Measurements from ENCODE around the gene CAMK2A.

Gene CAMK2A

GRCh38 chr5:150274811-150275210 is 14.8 kb downstream of the CAMK2A start:
- no peak for DNase-seq

DNA sequence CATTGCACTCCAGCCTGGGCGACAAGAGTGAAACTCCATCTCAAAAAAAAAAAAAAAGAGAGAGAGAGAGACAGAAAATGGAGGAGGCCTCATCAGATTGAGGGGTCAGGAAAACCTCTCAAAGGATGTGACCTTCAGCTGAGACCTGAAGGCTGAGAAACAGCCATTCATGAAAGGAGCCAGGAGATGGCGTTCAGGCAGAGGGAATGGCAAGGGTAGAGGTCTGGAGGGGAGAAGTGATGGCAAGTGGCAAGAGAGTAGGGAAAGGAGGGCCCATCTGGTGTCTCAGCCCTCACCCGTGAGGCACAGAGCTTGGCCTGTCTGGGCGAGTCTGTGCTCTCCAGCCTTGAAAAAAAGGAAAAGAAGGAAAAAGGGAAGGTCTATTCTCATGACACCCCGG is 17.0 kb downstream of the CAMK2A start:
- DNase-seq: peak; percentile 47

- DNase-seq: no peak
Observed at GRCh38 chr5:150271923-150272322, 17.6 kb downstream of the CAMK2A start.

DNA sequence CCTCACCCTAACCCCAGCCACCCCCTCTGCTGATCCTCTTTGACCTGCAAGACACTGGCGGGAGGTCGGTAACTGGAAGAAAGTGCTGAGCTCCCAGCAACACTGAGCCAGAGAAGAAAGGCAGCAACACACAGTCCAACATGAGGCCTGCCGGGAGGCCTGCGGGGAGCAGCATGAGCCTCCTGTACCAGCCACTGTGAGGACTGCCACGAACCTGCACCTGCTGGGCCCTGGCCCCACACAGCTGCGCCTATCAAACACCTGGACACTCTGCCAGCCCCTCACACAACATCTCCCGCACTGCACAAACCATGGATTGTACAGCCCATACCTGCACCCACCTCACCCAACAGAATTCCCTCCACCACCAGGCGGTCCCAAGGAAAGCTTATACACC is 18.3 kb downstream of the CAMK2A start:
- DNase-seq: no peak

- DNase-seq: no peak
Observed at GRCh38 chr5:150270541-150271295, 18.9 kb downstream of the CAMK2A start.

DNA sequence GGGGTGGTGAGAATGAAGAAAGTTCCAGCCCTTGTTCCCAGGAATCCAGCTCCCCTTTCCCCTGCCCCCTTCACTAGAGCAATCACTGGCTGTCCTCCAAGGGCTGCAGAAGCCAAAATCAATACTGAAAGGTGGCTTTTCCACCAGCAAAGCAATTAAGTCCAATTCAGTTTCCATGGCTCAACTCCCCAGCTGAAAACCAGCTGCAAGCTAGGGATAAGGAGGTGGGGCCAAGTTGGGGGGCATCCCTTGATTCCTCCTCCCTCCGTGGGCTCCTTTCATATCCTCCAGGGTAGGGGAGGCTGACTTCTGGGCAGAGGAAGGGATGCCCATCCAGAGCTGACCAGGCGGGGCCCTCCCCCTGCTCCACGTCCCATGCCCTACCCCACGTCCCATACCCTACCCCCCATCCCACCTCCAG is 22.7 kb downstream of the CAMK2A start:
- DNase-seq: no peak

- no peak for DNase-seq
Observed at GRCh38 chr5:150265870-150266383, 23.6 kb downstream of the CAMK2A start.

- DNase-seq: no peak
Observed at GRCh38 chr5:150264667-150265603, 24.6 kb downstream of the CAMK2A start.

DNA sequence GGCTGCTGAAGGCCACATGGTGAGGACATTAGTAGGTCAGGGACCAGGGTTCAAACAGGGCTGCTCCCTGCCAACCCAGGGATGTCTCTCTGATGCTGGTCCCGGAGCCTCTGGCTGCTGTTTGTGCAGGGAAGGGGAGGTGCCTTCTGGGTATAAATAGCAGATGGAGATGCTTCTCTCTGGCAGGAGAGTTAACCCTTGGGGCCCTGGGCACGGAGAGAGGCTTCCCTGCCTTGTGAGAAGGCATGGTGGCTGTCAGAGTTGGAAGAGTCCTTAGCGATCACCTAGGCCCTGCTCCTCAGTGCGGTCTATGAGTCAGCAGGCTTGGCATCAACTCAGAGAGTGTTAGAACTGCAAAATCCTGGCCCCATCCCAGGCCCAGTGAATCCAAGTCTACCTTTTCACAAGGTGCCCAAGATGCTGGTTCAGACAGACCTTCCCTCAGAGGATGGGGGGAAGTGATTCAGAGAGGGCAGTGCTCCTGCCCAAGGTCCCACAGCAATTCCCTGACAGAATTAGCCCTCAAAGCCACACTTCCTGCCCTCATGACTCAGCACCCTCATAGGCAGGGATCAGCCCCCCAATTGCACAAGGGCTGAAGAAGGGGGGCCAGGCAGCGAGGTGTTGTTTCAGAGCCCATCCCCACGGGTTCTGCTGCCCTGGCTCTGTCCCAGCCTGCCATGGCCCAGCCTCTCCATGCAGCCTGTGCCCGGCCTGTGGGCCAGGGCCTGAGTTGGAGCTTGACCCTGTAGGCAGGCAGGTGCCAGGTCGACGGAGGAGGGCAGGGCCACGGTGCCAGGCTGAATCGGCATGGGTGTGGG is 25.6 kb downstream of the CAMK2A start:
- DNase-seq: peak; percentile 27

GRCh38 chr5:150263375-150263775 is 26.2 kb downstream of the CAMK2A start:
- no peak for DNase-seq

GRCh38 chr5:150262502-150262901 is 27.1 kb downstream of the CAMK2A start:
- no peak for DNase-seq

DNA sequence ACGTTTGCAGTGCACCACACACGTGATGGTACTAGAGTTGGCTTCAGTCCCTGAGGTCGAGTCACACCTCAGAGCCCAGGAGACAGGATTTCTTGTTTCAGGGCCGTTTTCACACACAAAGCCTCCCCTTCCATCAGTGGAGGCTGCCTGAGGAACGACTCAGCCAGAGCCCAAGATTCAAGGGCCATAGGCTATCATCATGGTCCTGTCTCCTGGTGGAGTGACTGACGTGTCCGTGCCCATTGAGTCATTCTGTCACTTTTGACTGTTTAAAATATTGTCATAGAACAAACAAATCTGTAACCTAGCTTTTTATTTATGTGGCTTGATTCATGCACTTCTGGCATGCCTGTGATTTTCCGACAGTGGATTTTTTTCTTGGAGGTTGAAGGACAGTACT is 28.3 kb downstream of the CAMK2A start:
- no peak for DNase-seq

GRCh38 chr5:150258130-150258529 is 31.4 kb downstream of the CAMK2A start:
- DNase-seq: no peak

DNA sequence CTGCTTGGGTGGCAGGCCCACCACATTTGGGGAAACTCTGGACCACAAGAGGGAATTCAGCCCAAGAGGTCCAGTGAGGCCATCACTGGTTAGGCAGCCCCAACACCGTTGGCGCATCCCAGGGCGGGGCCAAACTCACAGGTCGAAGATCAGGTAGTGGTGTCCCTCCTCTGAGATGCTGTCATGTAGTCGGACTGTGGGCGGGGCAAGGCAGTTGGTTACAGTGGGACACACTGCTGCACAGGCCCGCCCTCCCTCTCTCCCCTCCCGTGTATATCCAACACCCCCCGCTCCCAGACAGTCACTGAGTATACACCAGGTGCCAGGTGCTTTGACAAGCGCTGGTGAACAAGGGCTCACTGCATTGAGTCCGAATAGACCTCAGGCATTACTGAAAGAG is 32.1 kb downstream of the CAMK2A start:
- DNase-seq: no peak

DNA sequence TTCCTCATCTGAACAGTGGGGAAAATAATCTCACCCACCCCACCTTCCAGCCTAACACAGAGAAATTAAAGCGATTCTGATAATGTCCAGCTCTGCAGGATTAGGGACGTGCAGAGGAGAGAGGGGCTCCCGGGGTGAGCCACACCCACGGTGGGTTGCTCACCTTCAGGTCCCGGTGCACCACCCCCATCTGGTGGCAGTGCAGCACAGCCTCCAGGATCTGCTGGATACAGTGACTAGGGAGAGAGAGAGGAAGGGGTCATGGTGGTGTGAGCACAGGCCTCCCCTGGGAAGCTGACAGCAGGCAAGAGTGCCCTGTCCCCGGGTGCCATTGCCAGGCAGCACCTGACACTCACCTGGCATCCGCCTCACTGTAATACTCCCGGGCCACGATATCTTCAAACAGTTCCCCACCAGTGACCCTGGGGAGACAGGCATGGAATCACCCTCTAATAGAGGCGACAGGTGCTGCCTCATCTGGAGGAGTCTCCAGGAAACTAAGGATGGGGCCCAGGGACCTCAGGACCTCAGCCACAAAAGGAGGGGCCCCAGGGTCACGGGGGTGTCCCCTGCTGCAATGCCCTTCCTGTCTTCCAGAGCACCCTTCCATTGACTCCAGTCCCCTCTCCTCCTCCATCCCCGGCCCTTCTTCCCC is 33.0 kb downstream of the CAMK2A start:
- no peak for DNase-seq

DNA sequence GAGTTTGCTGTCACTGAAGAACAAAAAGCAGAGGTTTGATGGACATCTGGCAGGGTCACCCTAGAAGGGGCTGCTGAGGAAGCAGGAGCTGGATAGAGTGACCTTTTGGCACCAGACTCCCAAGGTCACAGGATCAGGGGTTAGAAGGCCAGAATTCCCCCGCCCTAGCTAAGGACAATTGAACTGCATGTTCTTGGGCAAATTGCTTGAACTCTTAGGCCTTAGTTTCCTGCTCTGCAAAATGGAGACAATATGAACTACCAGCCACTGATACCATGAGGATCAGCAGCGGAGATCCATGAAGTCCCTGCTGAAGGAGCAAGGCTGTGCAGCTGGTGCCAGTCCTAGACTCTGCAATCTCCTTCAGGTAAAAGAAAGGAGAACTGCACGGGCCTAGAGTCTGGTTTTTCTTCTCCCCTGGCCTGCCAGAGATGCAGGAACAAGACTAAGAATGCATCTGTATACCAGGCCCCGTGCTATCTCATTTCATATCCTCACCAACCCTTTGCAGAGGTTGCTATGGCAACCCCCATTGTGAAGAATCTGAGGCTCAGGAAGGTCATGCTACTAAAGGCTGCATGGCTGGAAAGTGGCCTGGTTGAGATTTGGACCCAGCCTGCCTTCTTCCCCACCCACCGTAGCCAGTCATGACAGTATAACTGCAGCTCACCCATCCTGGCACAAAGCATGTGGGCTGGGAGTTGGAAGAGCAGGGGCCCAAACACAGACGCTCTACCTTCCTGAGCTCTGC is 33.7 kb downstream of the CAMK2A start:
- no peak for DNase-seq

- DNase-seq: no peak
Observed at GRCh38 chr5:150254774-150255173, 34.8 kb downstream of the CAMK2A start.

DNA sequence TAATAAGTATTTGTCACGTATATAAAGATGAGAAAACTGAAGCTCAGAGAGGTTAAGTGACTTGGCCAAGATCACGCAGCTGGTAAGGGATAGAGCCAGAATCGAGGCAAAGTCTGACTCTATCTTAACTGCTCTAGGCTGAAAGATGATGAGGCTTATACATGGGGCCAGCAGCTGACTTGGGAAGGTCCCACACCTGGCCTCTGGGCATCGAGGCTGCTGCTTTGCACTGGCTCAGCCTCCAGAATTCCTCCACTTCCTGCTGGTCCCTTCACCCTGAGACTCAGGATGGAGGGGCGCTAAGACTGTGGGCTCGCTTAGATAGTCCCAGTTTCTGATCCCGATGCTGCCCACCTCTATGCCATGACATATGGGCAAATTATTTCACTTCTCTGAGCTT is 35.2 kb downstream of the CAMK2A start:
- DNase-seq: no peak

DNA sequence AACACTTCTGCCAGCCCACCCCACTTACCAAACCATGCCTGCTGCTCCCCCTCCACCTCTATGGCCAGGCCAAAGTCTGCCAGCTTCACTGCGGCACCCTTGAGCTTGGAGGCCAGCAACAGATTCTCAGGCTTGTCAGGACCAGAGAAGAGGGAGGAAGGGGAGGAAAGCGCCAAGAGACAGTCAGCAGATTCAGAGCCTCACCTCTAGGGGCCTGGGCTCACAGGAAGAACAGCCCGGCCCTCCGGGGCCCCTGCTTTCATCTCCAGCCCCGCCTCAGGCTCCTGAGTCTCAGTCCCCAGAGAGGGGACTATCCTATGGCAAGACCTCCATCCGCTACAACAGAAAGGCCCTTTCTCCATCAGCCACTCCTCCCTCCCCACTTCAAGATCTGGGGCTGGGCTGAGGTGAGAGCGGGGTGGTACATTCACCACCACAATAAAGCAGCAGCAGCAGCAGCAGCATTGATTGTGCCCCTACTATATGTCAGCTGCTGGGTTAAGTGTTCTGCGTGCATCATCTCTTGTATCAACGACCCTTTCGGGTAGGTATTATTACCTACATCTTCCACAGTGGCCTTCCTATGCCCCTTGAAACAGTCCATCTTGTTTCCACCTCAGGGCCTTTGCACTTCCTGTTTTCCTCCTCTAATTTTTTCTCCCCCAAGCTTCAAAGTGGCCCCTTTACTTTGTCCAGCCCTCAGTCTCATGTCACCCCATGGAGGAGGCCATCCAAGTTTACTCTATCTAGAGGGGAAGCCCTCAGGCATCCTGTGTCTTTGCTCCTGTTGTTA is 36.0 kb downstream of the CAMK2A start:
- no peak for DNase-seq

GRCh38 chr5:150252489-150252888 is 37.1 kb downstream of the CAMK2A start:
- no peak for DNase-seq

- no peak for DNase-seq
Observed at GRCh38 chr5:150251504-150251903, 38.1 kb downstream of the CAMK2A start.
